Measurements from ENCODE around the gene CA5A. TPM values are rescaled to one million over a fixed set of nuclear protein-coding genes. Genes with fewer than 3 reads are reported as not detected.
"Not testable (repeated sequence)": the region's sequence is repeated elsewhere in the genome, so short reads cannot be mapped to it uniquely, and the experiment has no call there.

The CA5A gene
- total RNA-seq, 1 experiment from 2014 or later, result not detected

DNA sequence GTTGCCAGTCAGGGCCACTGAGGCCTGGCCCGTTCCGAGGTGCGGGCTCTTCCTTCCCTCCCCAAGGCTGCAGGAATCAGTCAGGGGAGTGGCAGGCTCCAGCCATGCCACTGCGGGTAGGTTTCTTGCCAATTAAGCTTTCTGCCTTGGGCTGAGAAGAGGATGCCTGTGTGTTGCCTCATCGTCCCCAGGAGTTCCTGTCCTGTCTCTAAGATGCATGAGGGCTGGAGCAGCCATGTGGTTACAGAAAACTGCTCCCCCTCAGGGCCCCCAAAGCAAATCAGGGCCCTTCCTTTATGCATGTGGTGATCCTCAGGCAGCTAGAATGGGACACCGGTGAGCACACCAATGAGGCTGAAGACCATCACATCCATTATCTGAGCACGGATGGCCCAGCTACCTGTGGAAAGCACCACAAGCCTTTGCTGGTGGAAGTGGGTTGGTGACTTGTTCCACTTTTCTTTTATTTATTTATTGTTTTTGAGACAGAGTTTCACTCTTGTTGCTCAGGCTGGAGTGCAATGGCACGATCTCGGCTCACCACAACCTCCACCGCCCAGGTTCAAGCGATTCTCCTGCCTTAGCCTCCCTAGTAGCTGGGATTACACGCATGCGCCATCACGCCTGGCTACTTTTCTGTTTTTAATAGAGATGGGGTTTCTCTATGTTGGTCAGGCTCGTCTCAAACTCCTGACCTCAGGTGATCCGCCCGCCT, 40.0 kb downstream of the CA5A start:
- DNase-seq (ENCODE audit: low spot score), result not testable (repeated sequence)

DNA sequence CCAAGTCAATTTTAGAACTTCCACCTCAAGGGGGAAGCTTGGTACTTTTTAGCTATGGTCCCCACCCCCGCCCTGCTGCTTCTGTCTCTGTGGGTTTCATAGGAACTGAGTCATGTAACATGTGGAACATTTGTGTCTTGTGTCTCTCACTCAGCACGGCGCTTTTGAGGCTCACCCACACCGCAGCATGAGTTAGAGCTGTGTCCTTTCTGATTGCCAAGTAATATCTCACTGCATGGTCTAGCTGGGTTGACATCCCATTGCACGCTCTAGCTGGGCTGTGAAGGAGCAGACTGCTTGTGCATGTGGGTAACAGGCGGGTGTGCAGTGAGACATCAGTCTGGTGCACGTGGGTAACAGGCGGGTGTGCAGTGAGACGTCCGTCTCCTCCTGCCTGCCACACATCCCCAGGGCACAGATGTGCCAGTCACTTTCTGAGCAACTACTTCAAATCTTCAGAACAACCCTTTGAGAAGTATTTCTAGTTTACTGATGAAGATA, 40.6 kb downstream of the CA5A start:
- no peak for DNase-seq (ENCODE audit: low spot score)

DNA sequence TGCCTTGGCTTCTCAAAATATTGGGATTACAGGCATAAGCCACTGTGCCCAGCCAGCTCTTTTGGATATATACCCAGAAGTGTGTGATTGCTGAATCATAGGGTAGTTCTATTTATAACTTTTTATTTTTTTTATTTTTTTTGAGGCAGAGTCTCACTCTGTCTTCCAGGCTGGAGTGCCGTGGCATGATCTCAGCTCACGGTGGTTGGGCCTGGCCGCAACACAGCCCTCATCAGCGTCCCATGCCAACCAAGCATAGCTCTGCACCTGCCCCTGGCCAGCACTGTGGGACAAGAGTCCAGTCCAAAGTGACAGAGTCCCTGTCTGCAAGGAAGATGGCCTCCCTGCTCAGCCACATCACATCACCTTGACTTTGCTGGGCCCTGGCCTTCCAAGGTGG, 42.3 kb downstream of the CA5A start:
- DNase-seq (ENCODE audit: low spot score), result not testable (repeated sequence)

DNA sequence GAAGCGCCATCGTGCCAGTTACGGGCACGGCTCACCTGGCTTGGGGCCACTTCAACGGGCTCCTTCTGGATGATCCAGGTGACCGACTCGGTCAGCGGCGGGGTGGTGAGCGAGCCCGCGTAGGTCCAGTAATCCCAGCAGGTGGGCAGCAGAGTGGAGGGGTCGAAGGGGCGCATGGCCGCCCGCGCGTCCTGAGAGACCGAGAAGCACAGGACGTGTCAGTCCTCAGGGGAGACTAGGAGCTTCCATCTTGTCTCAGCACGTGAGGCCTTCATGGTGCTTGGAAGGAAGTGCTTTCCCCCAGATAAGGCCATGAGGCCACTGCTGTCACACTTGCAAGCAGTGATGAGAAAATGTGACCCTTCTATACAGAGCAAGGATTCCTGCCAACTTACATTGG, 44.6 kb downstream of the CA5A start:
- DNase-seq (ENCODE audit: low spot score), result no peak

DNA sequence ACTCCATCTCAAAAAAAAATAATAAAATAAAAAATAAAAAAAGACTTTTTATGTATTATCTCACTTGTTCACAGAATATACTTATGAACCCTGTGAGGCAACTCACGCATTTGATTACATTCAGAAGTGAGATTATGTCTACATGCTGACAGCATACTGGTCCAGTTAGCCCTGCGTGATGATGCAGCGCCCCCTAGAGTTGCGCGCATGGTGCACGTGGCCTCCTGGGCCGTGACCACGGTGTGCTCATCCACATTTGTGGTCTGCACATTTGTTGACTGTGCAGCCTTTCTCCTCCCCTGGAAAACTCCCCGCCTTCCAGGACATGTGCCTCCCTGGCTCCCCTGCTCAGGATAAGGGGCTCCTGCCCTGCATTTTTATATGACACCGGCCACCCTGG, 46.6 kb downstream of the CA5A start:
- DNase-seq (ENCODE audit: low spot score), result not testable (repeated sequence)

DNA sequence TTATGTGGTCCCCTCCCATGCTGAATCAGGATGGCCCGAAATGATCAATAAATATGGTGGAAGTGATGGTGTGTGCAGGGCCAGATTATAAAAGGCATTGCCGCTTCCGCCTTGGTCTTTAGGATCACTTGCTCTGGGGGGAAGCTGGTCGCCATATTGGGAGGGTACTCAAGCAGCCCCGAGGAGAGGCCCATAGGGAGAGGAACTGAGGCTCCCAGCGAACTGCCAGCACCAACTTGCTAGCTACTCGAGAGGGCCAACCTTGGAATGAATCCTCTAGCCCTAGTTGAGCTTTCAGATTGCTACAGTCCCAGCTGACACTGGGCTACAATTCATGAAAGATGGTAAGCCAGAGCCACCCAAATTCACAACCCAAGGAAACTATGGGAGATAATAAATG, 48.0 kb downstream of the CA5A start:
- not testable (repeated sequence) for DNase-seq (ENCODE audit: low spot score)

DNA sequence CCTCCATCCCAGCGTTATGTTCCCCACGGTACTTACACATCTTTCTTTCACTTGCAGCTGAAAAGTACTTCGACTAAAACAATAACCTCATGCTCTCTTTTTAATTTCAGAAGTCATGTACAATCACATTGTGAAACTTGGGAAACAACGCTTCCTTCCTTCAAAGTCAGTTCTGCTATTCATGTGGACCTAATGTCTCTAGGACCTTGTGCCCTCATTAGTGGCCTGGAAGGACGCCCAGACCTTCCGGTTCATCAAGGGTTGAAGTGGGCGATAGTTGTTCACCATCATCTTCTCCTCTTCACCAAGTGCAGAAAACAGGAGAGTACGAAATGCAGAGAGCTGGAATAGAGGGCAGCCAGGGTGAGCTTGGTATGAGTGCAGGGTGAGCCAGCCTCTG, 48.4 kb downstream of the CA5A start:
- DNase-seq (ENCODE audit: low spot score), result not testable (repeated sequence)

DNA sequence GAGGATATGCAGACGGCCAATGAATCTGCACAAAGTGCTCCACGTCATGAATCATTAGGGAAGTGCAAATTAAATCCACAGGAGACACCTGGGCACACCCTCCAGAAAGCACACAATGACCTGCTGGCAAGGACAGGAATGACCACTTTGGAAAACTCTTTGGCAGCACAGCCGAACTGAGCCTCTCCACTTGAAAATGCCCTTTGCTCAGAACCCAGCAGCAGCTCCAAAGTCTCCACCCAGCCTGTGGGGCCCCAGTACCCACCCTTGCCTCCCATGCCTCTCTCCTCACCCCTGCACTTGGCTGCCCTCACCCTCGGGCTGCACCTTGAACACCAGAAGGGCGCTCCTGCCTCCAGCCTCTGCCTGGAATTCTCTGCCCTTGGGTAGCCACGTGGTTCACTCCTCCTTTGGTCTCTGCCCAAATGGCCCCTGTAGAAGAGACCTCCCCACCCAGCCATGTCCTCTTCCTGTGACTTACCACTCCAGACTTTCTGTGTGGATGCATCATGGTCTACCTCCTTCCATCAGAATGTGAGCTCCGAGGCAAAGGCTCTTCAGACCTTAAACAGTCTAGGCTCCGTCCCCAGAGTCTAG, 50.9 kb downstream of the CA5A start:
- DNase-seq (ENCODE audit: low spot score), result not testable (repeated sequence)

DNA sequence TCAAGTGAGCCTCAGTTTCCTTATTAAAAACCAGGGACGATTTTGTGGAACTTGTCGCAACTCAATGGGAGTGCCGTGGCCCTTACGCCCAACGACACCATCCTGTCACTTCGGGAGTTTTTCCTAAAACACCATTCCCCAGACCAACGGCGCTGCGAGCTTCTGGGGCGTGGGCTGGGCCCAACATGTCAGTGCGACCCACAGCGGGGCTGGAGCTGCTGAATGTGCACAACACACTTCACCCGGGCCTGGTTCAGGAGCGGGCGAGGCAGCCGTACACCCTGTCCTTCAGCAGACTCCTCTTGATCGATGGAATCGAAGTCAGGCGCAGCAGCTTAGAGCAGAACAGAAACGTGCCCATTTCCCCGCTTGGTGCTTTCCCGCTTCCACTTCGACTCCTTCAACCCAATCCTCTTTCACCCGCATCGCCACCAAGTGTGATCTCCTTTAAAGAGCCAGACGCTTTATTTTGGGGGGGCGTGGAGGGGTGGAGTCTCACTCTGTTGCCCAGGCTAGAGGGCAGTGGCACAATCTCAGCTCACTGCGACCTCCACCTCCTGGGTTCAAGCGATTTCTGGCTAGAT, 53.8 kb downstream of the CA5A start:
- no peak for DNase-seq (ENCODE audit: low spot score)

DNA sequence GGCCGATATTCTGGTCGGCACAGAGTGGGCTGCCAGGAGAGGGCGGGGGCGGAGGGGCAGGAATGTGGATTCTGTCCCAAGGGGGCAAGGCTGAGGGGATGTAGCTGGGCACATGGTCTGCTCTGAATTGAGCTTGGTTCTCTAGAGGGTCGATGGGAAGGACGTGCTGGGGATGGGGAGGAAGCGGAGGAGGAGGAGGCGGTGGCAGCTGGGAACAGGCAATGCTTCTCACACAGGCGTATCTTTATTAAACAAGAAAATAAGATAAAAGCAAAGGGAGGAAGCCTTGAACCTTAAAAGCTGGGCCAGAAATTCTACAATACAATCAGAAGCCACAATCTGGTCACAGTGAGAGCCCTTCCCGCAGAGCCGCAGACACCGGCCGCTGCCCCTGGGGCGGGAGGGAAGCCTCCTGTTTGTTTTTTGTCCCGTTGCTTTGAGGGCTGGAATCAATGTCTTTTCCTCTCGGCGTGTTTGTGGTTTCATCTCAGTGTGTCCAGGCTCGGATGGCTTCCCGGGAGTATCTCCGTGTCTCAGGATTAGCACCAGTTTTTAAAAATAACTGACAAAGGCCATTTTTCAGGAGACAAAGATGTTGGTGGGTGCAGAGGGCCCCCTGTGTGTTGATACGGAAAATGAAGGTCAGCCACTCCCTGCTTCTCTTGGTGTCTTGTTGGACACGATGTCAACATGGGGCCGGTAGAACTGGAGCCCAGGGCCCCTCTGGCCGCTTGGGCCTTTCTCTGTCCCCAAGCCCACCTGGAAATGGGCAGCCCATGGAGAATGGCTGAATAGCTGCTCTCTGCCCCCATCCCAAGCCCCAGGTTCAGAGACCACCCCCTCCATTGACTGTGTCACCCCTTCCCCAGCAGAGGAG, 54.8 kb downstream of the CA5A start:
- DNase-seq (ENCODE audit: low spot score), result no peak

DNA sequence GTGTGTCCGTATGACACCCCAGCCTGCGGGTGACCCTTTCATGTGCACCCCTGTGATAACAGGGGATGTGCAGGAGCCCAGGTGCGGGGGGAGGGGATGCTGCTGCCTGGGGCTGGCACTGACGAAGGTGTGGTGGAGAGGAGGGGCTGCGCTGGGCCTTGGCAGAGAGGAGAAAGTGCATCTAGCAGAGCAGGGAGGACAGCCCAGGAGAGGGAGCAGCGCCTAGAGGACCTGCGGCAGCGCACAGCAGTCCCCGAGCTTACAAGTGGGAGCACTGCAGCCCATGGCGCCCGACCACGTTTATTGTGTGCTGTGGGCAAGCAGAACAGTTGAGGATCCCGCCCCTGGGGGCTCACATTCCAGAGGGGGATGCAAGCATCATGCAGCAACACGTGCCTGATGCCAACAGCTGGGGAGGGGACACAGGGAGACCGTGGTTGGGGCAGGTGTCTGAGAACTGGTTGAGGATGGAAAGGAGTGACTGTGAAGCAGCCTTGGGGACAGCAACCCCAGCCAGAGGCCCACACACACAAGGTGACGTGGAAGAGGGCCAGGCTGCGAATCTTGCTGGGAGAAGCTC, 56.1 kb downstream of the CA5A start:
- DNase-seq (ENCODE audit: low spot score), result no peak

DNA sequence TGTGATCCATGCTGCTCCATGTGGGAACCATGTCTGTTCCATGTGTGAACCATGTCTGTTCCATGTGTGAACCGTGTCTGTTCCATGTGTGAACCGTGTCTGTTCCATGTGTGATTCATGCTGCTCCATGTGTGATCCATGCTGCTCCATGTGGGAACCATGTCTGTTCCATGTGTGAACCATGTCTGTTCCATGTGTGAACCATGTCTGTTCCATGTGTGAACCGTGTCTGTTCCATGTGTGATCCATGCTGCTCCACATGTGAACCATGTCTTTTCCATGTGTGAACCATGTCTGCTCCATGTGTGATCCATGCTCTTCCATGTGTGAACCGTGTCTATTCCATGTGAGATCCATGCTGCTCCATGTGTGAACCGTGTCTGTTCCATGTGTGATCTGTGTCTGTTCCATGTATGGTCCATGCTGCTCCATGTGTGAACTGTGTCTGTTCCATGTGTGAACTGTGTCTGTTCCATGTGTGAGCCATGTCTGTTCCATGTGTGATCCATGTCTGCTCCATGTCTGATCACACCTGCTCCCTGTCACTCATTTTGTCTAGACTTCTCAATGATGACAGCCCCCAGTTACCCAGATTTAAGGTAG, 56.8 kb downstream of the CA5A start:
- DNase-seq (ENCODE audit: low spot score), result not testable (repeated sequence)

DNA sequence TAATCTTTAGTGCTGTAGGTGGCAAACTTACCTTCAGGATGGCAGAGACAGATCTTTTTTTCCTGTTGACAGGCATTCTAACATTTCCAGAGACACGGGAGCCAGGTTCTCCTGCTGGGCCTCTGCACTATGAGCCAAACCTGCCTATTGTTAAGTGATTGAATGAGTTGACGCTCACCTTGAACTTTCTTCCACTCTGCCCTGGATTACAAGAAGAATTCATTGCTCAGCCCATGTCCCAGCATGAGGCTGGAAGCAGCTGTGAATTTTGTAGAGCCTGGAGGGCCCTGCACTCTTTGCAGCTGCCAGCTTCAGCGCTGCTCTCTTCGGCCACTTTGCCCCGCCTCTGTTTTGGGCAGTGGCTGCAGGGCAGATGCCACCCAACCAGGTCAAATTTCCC, 57.6 kb downstream of the CA5A start:
- no peak for DNase-seq (ENCODE audit: low spot score)

DNA sequence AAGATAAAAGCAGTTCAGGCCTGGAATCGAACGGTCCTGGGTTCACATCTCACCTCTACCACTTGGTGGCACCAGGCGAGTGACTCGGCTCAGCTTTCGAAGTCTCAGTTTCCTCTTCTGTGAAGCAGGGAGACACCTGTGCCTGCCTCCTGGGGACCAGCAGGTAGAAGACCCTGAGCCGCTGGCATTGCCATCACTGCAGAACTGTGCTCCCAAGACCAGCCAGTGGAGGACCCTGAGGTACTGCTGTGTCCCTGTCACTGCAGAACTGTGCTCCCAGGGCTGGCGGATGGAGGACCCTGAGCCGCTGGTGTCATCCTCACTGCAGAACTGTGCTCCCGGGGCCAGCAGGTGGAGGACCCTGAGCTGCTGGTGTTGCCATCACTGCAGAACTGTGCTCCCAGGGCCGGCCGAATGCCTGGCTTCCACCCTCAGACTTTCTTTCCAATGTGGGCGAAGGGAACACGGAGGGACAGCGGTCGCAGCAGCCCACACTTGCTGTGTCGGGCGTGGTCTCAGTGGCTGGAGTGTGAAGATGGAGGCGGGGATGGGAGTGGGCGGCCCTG, 58.3 kb downstream of the CA5A start:
- DNase-seq (ENCODE audit: low spot score), result no peak

DNA sequence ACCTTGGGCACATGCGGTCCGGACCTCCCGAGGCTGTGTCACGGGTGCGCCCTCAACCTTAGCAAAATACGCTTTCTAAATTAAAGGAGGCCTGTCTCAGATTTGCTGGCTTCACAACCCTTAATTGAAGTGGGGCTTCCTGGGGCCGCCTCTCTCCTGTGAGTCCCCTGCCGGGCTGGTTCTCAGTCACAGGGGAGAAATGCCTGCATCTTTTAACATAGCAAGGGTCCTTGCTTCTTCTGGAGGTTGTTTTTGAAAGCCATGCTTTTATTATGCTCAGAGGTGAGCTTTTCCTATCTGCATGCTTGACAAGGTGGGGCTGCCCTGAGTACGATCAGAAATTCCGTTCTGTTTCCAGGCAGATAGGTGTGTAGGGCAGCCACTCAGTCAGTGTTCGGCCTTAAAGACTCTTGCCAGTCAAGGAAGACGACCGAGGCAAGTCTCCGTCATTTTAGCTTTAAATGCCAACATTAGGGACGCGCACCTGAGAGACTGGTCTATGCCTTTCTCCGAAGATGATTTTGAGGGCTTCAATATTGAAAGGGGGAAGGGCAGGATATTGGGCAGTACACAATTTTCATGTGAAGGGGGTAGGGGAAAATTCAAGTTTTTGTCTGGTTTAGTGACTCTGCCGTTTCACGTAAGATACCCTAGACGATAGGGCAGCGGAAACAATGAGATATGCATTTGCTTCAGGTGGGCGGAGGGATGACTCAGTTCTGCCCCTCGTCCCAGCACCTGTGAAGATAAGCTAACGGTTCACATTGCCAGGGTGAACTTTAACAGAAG, 61.5 kb downstream of the CA5A start:
- DNase-seq (ENCODE audit: low spot score), result no peak

DNA sequence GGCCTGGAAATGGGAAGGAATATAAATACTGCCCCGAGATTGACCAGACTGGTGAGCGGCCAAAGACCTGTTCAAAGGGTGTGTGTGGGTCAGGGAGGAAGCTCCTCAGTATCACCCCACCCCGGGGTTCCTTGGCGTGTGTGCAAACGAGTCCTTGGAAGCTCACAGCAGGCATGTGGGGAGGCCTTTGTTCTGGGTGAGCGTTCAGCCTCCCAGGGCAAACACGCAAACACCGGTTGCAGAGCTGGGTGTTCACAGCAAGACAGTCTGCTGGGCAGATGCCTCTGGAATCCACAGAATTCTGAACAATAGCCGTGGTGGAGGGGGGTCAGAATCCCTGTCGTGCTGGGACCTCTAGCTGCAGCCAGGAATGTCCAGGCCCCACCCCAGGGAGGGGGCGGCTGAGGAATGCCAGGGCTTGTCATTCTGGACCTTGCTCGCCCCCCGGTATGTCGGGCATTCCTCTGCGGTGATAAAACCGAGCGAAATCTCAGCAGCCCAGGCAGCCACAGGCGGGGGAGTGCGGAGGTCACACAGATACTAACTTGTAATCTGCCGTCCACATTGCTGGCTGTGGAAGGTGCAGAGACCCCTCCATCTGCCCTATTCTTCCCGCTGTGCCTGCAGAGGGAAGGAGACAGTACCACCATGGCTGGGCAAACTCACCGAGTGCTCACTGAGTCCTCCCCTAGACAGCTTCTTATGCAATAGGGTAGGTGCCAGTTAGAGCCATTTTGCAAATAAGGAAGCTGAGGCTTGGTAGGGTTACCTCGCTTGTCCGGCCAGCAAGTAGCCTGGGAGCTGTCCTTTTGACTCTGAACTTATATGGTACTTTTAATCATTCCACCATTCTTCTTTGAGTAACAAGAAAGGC, 65.7 kb downstream of the CA5A start:
- peak; percentile 62 for DNase-seq (ENCODE audit: low spot score)

DNA sequence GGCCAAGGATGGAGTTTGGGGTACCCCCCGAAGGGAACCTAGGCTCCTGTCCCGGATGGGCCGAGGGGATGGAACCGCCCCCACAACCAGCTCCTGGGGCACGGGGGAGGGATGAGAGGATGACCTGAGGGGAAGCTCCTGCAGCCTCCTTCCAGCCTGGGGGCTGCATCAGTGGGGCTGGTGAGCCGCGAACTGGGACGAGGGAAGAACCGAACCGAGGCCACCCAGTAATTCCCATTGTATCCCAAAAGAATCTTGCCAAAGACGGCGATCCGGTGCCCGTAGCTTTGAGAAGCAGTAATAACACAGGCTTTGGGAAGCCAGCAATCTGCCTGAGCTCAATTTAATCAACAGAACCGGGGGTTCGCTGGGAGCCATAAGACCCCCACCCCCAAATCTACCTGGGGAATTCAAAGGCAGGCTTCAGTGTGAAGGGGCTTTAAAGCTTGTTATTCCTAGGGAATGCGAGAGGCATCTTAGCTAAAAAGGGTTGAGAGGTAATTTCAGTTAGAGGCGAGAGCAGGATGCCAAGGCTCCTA, 66.4 kb downstream of the CA5A start:
- DNase-seq (ENCODE audit: low spot score), result not testable (repeated sequence)

DNA sequence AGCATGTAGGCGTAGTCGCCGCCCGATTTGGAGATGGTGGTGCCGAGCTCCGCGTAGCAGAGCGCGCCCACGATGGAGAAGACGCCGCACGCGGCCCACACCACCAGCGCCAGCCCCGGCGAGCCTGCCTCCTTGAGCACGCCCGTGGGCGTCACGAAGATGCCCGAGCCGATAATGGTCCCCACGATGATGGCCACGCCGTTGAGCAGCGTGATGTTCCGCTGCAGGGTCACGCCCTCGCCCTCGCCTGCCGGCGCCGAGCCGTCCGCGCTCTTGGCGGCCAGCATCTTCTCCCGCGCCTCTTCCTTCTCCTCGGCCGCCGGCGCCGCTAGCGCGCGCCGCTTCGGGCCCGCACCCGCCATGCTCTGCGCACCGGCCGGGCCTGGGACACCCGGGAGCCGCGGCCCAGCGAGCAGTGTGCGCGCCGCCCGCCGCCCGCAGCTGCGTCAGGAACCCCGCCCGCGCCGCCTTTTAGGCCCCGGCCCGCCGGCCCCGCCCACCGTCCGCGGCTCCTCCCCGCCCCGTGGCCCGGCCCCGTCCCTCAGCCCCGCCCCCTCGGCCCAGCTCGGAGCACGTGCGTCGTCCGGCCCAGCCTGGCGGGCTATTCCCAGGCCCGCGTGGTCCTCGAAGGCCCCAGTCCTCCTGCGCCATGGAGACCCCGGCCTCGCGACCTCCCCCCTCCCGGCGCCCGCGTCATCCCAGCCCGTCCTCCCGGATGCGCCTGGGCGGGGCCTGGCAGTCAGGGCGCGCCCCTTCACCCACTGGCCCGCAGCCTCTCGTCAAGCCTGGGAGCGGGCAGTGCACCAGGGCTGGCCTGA, 67.1 kb downstream of the CA5A start, which contains the start of gene SLC7A5:
SLC7A5 (minus strand) TSS at position 447 of the 818 bp plus-strand sequence; CDS start at position 362, 85 bp downstream.
- DNase-seq (ENCODE audit: low spot score), result peak; percentile 53
